Left ventricle myocardium inferior (tissue), 1 donor: ENCODE results near the gene OXA1L. TPM values are rescaled to one million over a fixed set of nuclear protein-coding genes. Genes with fewer than 3 reads are reported as not detected.

ENCODE experiments used
- DNase-seq: peaks from one replicate; pipeline ENCODE4 v3.0.0-alpha.2; 2020
- H3K27ac ChIP-seq: fragments of 200-600 bp; replicated peaks from 2 replicates; pipeline ENCODE4 v1.8.0; 2021
- H3K27me3 ChIP-seq: fragments of 200-600 bp; 2 replicates; pipeline ENCODE4 v1.8.0; 2021; ENCODE audit warnings: low read depth
- H3K36me3 ChIP-seq: fragments of 200-600 bp; 2 replicates; pipeline ENCODE4 v1.8.0; 2021
- H3K4me1 ChIP-seq: fragments of 200-600 bp; 2 replicates; pipeline ENCODE4 v1.8.0; 2021
- H3K4me3 ChIP-seq: fragments of 200-600 bp; 2 replicates; pipeline ENCODE4 v1.8.0; 2021; ENCODE audit warnings: mild to moderate bottlenecking, moderate library complexity
- H3K9me3 ChIP-seq: fragments of 200-600 bp; replicated peaks from 2 replicates; pipeline ENCODE4 v1.8.0; 2021
- CTCF ChIP-seq: fragments of 200-600 bp; IDR thresholded peaks from 2 replicates; pipeline ENCODE4 v1.8.0; 2021; ENCODE audit warnings: antibody characterized with exemption, mild to moderate bottlenecking, borderline replicate concordance
- intact Hi-C: fragments of 100-400 bp; cut with micrococcal nuclease; formaldehyde crosslinking; loops from one replicate; pipeline ENCODE4 v1.11.0; 2022
- total RNA-seq: library from RNA; stranded (reverse); fragmentation: NEBNext Ultra II Directional; extraction: Animal tissue kit (Norgen Biotek cat#: 25700); gene quantifications from one replicate; pipeline ENCODE4 v1.2.1, GENCODE V29; 2021
- donor health status: DM: no; HTN: yes; CAD: no; lungs with severe emphysema.

Gene OXA1L
- total RNA-seq, 1 donor from 2014 or later = 182 TPM

- Histone ChIP-seq H3K9me3 (peaks cover 5% of the 10 kb centered on the region), H3K27ac (no peak overlapping the region)
Observed at GRCh38 chr14:22740020-22740419, 26.5 kb upstream of the OXA1L start.

GRCh38 chr14:22747769-22748168 is 18.7 kb upstream of the OXA1L start:
- no peak overlapping the region for H3K4me3 ChIP-seq
- H3K9me3 ChIP-seq = no peaks in the 10 kb centered on the region
- intact Hi-C loops = no loop called here
- no peaks in the 10 kb centered on the region for H3K4me1 ChIP-seq
- no peak for TF ChIP-seq CTCF
- H3K27me3 ChIP-seq = no peaks in the 10 kb centered on the region
- H3K27ac ChIP-seq = no peak overlapping the region
- no peak for DNase-seq
- H3K36me3 ChIP-seq = no peaks in the 10 kb centered on the region

More at GRCh38 chr14:22740020-22740419, 26.5 kb upstream of the OXA1L start:
- Histone ChIP-seq H3K4me3 (no peak overlapping the region), H3K36me3 (no peaks in the 10 kb centered on the region), H3K4me1 (no peaks in the 10 kb centered on the region), H3K27me3 (no peaks in the 10 kb centered on the region)
- TF ChIP-seq CTCF = no peak
- intact Hi-C loops = no loop called here
- no peak for DNase-seq

GRCh38 chr14:22748206-22748605 is 18.3 kb upstream of the OXA1L start:
- no peak overlapping the region for H3K4me3 ChIP-seq
- H3K36me3 ChIP-seq = no peaks in the 10 kb centered on the region
- TF ChIP-seq CTCF = no peak
- no peak for DNase-seq
- no peaks in the 10 kb centered on the region for H3K9me3 ChIP-seq
- intact Hi-C loops = no loop called here
- no peaks in the 10 kb centered on the region for H3K4me1 ChIP-seq
- no peak overlapping the region for H3K27ac ChIP-seq
- no peaks in the 10 kb centered on the region for H3K27me3 ChIP-seq

GRCh38 chr14:22748631-22749068 is 17.8 kb upstream of the OXA1L start:
- no peak overlapping the region for H3K27ac ChIP-seq

GRCh38 chr14:22752422-22752821 is 14.1 kb upstream of the OXA1L start:
- no peaks in the 10 kb centered on the region for H3K36me3 ChIP-seq
- DNase-seq = no peak
- no peaks in the 10 kb centered on the region for H3K9me3 ChIP-seq

More at GRCh38 chr14:22748631-22749068, 17.8 kb upstream of the OXA1L start:
- TF ChIP-seq CTCF = no peak
- no peak overlapping the region for H3K4me3 ChIP-seq
- no peaks in the 10 kb centered on the region for H3K36me3 ChIP-seq
- no peak for DNase-seq
- no peaks in the 10 kb centered on the region for H3K4me1 ChIP-seq
- no peaks in the 10 kb centered on the region for H3K9me3 ChIP-seq
- intact Hi-C loops = no loop called here
- H3K27me3 ChIP-seq = no peaks in the 10 kb centered on the region

More at GRCh38 chr14:22752422-22752821, 14.1 kb upstream of the OXA1L start:
- Histone ChIP-seq H3K4me1 (no peaks in the 10 kb centered on the region), H3K4me3 (no peak overlapping the region), H3K27ac (no peak overlapping the region), H3K27me3 (no peaks in the 10 kb centered on the region)
- intact Hi-C loops = no loop called here
- no peak for TF ChIP-seq CTCF
